HG03045 (cell line): Measurements from ENCODE around the gene DEPDC1B.
"Not testable (repeated sequence)": the region's sequence is repeated elsewhere in the genome, so short reads cannot be mapped to it uniquely, and the experiment has no call there.

Source experiments
- ATAC-seq: cut with Tn5 transposase; IDR thresholded peaks from one replicate; pipeline ENCODE4 v1.9.1; 2021; ENCODE audit warnings: mild to moderate bottlenecking, moderate library complexity; ENCODE audit not compliant: unreplicated experiment

The DEPDC1B gene

DNA sequence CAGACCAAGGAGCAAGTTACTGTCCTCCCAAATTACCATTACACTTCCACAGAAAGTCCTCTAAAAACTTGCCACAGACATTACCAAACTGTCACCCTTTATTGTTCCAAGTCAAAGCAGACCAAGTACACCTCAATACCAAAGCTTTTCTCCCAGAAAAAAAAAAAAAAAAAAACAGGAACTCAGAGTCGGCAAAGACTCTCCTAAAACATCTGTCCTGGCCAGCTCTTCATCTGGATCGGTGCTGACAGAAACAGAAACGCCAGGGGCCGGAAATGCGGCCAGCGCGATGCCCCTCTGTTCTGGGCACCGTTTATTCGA, 718 bp downstream of the DEPDC1B start:
- ATAC-seq: no peak

DNA sequence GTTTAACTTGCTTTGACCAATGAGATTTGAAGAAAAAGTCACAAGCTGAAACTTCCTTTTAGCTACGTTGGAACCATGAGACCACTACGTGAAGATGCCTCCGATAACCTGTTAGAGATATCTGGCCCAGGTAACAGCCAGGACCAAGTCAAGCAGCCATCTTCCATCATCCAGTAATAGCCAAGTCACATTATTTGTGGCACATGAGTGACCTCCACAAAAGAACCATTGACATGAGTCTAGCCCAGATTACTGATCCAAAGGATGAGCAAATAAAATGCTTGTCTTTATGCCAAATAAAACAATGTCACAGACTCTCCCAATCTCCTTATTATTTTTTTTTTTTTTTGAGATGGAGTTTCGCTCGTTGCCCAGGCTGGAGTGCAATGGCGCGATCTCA, 1.6 kb downstream of the DEPDC1B start:
- ATAC-seq: no peak

DNA sequence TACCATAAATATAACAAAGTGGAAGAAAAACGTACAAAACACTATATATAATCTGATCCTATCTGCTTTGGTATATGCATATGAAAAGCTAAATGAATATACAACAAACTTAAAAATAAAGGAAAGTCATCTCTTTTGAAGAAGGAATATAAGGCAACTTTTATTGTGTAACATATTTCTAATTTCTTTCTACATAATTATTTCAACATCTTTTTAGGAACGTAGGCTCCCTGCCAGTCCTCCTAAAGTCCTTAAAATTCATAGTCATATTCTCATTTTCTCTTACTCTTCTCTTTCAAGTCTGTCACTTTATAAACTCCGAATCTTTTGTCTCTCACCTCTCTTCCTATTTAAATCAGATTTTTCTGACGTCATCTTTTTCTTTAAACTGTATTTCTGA, 9.6 kb downstream of the DEPDC1B start:
- no peak for ATAC-seq

GRCh38 chr5:60688980-60689379, 11.0 kb downstream of the DEPDC1B start:
- ATAC-seq: no peak

DNA sequence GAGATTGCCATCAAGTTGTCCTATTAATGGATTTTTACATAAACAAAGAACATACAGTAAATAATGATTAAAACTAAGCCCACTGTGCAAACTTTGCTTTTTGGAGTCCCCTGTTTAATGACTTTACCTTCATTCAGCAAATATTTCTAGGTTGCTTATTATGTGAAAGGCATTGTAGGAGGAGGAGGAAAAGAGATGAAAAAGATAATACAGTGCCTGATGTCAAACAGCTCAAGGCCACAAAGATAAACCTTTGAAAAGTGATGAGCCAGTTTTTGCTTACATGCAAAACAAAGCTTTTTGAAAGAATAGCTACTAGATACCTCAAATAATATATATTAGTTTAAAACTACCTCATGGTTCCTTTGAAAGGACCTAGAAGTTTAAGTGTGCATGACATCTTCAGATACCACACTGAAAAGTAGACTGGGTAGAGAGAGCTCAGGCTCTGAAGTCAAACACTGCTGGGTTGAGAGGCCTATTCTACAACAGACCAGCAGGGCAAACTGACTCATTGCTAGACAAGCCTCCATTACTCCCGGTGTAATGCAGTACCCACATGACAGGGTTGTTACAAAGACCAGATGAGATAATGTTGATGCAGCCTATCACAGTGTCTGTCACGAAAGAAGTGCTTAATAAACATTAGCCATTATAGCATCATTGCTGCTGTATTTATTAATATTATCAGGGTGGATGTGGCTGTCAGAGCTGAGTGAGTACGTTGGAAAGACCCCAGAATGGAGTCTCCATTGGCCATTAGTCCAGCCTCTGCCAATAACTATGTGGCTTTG, 11.8 kb downstream of the DEPDC1B start:
- ATAC-seq: peak; percentile 98

GRCh38 chr5:60686157-60686556, 13.8 kb downstream of the DEPDC1B start:
- no peak for ATAC-seq

GRCh38 chr5:60685700-60686099, 14.3 kb downstream of the DEPDC1B start:
- no peak for ATAC-seq

- ATAC-seq: no peak
Measured at GRCh38 chr5:60685028-60685427, 14.9 kb downstream of the DEPDC1B start.

- not testable (repeated sequence) for ATAC-seq
Measured at GRCh38 chr5:60682007-60682406, 18.0 kb downstream of the DEPDC1B start.

- ATAC-seq: no peak
Measured at GRCh38 chr5:60679816-60680215, 20.1 kb downstream of the DEPDC1B start.

DNA sequence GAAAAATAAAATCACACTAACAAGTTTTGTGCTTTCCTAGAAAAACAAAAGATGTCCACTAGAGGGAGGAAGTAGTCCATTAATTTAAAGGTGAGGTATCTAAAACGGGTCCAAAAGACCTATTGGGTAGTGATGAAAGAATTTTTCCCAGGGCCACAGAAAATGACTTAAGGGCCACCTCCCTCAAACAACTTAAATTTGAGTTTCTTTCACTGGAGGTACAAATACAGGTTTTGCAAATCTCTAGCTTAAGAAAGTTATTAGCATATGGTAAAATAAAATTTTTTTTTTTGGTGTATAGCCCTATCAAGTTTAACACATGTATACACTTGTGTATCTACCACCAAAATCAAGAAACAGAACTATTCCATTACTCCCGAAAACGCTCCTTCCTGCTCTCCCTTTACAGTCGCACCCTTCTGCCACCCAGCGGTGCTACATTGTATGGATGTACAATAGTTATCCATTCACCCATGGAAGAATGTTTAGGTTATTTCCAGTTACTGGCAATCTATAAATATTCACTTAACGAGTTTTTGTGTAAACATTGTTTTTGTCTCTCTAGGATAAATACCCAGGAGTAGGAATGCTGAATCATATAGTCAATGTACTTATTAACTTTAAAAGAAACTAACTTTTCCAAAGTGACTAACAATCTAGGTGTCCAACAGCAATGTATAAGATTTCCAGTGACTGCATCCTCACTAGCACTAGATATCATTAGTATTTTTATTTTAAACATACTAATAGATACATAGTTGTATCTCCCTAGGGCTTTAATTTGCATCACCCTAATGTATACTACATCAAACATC, 21.9 kb downstream of the DEPDC1B start:
- ATAC-seq: no peak

DNA sequence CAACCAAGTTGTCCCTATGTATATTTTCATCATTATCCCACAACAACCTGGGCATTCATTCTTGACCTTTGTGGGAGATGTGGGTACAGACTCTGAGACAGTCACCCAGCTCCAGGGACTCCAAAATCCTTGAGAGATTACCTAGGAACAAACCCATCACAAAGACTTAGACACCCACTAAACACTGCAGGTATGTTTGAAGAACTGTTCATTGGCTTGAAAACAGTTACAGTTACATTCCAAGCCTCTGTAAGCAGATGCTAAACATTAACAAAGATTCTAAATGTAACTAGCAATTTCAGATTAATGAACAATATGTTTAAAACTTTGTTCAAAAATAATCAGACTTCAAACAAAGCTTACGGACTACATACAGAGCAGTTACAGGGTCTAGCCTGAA, 24.7 kb downstream of the DEPDC1B start:
- ATAC-seq: no peak

DNA sequence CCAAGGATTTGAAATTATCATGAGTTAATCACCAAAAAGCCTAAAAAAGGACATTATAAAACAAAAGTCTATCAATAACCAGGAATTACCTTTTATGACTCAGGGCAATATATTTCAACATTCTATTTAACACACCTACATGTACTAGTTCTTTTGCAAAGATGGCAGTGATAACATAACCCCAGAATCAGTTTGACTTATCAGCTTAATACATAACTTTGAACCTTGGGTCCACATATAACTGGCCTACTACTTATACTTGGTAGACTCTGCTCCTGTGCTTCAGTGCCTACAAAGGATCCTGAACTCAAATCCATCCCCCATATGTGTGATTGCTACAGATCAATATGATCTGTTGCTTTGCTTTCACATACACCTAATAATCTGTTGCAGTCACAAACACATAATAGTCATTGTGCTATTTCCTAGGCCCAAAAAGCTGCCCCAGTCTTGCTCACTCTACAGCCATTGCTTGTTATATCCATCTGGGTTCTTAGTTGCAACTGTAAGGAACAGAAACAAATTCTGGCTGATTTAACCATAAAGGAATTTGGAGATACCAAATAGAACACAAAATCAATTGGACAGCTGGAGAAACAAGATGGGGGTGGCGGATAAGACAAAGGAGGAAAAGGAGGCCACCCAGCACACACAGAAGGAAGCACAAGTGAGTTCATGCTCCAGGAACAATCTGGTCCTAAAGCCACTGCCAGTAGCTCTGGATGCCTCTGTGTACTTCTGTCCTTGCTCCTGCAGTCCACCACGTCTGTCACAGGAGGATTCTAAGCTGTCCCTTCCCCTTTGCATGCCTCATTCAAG, 25.5 kb downstream of the DEPDC1B start:
- no peak for ATAC-seq

GRCh38 chr5:60673334-60673733, 26.6 kb downstream of the DEPDC1B start:
- ATAC-seq: no peak

DNA sequence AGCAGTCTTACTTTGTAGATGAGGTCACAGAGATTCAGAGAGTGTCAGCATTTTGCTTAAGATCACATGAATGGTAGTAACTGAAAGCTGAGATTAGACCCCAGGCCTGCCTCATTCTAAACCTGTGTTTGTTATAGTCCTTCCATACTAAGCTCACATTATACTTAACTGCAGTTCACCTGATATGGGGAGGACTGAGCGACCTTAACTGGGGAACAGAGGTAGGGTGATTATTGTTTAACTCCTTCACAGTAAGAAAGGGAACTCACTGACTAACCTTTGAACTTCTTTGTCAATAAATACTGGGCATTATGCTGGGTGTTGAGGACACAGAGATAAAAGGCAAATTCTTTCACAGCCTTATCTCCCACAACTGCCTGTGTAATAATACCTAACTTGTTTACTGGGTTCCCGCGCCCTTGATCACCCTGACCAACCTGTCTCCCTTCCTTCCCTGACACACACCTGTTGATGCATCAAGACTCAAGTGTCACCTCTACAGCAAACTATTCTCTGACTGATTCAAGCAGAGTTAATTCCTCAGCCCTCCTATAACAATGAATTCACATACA, 27.2 kb downstream of the DEPDC1B start:
- no peak for ATAC-seq

DNA sequence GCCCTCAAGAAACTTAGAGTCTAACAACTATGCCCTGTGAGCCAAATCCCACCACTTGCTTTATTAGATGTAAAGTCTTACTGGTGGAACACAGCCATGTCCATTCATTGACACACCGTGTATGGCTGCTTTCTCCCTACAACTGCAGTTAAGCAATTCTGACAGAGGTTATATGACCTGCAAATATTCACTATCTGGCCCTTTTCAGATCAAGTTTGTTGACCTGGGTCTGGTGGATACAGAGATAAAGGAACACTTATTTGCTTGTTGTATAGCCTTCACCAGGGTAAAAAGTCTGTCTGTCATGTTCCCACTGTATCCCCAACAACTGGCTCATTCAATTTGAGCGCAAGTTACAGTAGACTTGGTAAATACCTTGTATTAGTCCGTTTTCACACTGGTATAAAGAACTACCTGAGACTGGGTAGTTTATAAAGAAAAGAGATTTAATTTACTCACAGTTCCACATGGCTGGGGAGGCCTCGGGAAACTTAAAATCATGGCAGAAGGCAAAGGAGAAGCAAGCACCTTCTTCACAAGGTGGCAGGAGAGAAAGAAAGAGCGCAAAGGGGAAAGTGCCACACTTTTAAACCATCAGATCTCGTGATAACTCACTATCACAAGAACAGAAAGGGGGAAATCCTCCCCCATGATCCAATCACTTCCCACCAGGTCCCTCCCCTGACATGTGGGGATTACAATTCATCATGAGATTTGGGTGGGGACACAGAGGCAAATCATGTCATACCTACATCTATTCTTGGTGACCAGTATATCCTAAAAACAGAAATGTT, 27.9 kb downstream of the DEPDC1B start:
- no peak for ATAC-seq

GRCh38 chr5:60670749-60671148, 29.2 kb downstream of the DEPDC1B start:
- no peak for ATAC-seq

DNA sequence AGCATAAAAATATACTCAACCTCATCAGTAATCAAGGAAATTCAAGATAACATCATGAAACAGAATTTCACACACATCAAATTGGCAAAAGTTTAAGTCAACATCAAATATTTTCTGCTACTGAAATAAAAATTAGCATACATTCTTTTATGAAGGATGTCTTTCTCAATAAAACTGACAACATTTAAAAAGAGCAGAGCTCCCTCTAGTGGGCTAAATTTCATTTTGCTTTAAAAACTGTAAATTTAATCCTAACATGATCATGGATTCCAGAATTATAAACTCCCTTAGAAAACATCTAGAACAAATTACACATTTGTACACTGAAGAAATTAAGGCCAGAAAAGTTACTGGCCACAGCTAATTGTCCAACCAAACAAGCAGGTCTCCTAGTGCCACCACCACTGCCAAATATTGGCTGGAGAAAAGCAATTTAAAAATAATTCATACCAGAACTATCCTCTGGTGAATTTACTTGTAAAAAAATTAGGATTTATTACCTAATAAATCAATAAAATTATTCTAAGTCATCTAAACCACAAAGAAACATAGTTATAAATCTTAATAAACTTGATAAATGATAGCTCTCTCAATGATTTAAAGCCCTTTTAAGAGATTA, 31.2 kb downstream of the DEPDC1B start:
- ATAC-seq: no peak

DNA sequence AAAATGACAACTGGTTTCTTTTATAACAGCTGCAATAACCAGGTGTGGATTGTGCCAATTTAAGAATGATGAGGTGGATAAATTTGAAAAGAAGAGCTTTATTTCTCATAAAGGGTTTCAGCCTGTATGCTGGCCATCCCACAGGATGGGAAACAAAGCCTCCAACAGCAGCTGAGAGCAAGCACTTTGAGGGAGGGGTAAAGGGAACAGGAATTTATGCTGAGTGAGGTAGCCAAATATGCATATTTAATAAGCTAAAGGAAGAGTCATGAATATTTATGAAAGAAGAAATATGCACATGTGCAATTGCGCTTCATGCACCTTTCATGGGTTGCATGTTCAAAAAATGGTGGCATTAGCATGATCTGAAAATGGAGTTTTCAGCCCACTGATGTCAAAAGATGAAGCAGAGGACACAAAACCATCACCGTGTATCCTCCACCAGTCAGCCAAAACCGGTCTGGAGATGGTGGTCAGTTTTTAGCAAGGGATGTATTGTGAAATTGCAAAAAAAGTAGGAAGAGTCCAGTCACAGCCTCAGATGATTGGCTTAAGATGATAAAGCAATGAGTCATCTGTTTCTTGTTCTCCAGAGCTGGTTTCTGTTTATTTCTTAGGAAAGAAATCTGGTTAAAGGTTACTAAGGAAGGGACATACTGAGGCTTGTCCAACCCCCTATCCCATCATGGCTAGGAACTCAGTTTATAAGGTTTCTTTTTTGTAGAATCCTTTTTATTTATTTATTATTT, 47.9 kb downstream of the DEPDC1B start:
- no peak for ATAC-seq
